H1 (cell line): ENCODE measurements around the gene ATG16L1.

Experiments
- CHD2 ChIP-seq: IDR thresholded peaks from 2 replicates; pipeline ENCODE4 v1.6.1; 2012; ENCODE audit warnings: low read length, improper control_type of control experiment
- CREB1 ChIP-seq: IDR thresholded peaks from 2 replicates; pipeline ENCODE4 v1.6.1; 2012; ENCODE audit warnings: inconsistent platforms
- EGR1 ChIP-seq: IDR thresholded peaks from 2 replicates; pipeline ENCODE4 v1.6.1; 2011; ENCODE audit warnings: low read depth, low read length, borderline replicate concordance
- EP300 ChIP-seq, 2 experiments: IDR thresholded peaks; 1 replicate in 1 of 2; 2 replicates in 1 of 2; pipeline ENCODE4 v1.6.1; 2011 to 2012; ENCODE audit warnings: low read depth in 2 of 2, low read length in 2 of 2, mild to moderate bottlenecking in 2 of 2, borderline replicate concordance in 1 of 2, inconsistent platforms in 1 of 2, moderate library complexity in 1 of 2
- EZH2 ChIP-seq: fragments of 200-600 bp; sonication (generic); IDR thresholded peaks from 2 replicates; pipeline ENCODE4 v1.7.1; 2012; ENCODE audit warnings: low read depth, mild to moderate bottlenecking, moderate library complexity, low read length, inconsistent platforms; ENCODE audit not compliant: severe bottlenecking
- JUN ChIP-seq: IDR thresholded peaks from 2 replicates; pipeline ENCODE4 v1.6.1; 2011; ENCODE audit warnings: low read depth, mild to moderate bottlenecking, improper control_type of control experiment, low read length
- PHF8 ChIP-seq: fragments of 200-600 bp; sonication (generic); conservative IDR thresholded peaks from 2 replicates; pipeline ENCODE4 v1.7.1; 2012; ENCODE audit warnings: low read depth, mild to moderate bottlenecking, inconsistent platforms, low read length, moderate library complexity
- POLR2A ChIP-seq, 2 experiments: IDR thresholded peaks; 1 replicate in 1 of 2; 2 replicates in 1 of 2; pipeline ENCODE4 v1.6.1; 2011; ENCODE audit warnings: low read depth in 2 of 2, low read length in 2 of 2, mild to moderate bottlenecking in 2 of 2; ENCODE audit errors: control extremely low read depth in 1 of 2
- TF ChIP-seq, protein P1 (sequence below), 3 experiments: IDR thresholded peaks; 1 replicate in 2 of 3; 2 replicates in 1 of 3; pipeline versions ENCODE4 v1.5.1 to v1.6.1; 2011; ENCODE audit warnings: low read length in 3 of 3, mild to moderate bottlenecking in 3 of 3, inconsistent platforms in 2 of 3, low read depth in 1 of 3, moderate library complexity in 1 of 3; ENCODE audit not compliant: insufficient read depth in 1 of 3; ENCODE audit errors: control extremely low read depth in 1 of 3

- TF ChIP-seq CREB1 = no peak
- no peak for TF ChIP-seq JUN
- TF ChIP-seq EZH2 = no peak
- no peak for TF ChIP-seq POLR2A (IDR thresholded peaks at IDR 0.05; ENCODE audit: control extremely low read depth in 1 of 2, low read depth in 2 of 2, low read length in 2 of 2)
- no peak for TF ChIP-seq EGR1
- no peak for TF ChIP-seq PHF8
- TF ChIP-seq EP300 (IDR thresholded peaks at IDR 0.05; ENCODE audit: borderline replicate concordance in 1 of 2, low read depth in 2 of 2, low read length in 2 of 2) = no peak
- TF ChIP-seq, protein P1, sequence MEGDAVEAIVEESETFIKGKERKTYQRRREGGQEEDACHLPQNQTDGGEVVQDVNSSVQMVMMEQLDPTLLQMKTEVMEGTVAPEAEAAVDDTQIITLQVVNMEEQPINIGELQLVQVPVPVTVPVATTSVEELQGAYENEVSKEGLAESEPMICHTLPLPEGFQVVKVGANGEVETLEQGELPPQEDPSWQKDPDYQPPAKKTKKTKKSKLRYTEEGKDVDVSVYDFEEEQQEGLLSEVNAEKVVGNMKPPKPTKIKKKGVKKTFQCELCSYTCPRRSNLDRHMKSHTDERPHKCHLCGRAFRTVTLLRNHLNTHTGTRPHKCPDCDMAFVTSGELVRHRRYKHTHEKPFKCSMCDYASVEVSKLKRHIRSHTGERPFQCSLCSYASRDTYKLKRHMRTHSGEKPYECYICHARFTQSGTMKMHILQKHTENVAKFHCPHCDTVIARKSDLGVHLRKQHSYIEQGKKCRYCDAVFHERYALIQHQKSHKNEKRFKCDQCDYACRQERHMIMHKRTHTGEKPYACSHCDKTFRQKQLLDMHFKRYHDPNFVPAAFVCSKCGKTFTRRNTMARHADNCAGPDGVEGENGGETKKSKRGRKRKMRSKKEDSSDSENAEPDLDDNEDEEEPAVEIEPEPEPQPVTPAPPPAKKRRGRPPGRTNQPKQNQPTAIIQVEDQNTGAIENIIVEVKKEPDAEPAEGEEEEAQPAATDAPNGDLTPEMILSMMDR (IDR thresholded peaks at IDR 0.05; ENCODE audit: control extremely low read depth in 1 of 3, insufficient read depth in 1 of 3, low read depth in 1 of 3, low read length in 3 of 3) = no peak
- TF ChIP-seq CHD2 = no peak
These were observed 77.4 kb downstream of the ATG16L1 start for GRCh38 chr2:233328922-233329321.
